A673 (cell line): ENCODE measurements around the gene PGAP3. TPM values are rescaled to one million over a fixed set of nuclear protein-coding genes. Genes with fewer than 3 reads are reported as not detected.

Experiments used
- BruUV-seq: library from RNA; stranded (reverse); fragments of 400-500 nt; replicated peaks from 2 replicates; lab custom pipeline; 2021; lab: Mats Ljungman, UMichigan
- CTCF ChIA-PET: fragments of 300-600 bp; sonication (Branson Sonifier 250); formaldehyde crosslinking; loops from one replicate; lab custom pipeline; 2022; ENCODE audit warnings: antibody characterized with exemption; lab: Charles Lee
- POLR2A ChIA-PET: fragments of 300-600 bp; sonication (Branson Sonifier 250); formaldehyde crosslinking; loops from one replicate; lab custom pipeline; 2022; ENCODE audit warnings: antibody characterized with exemption; ENCODE audit not compliant: low non-redundant PET; lab: Charles Lee
- DNase-seq: peaks from one replicate; pipeline ENCODE4 v3.0.0-alpha.2; 2015; ENCODE audit warnings: low spot score
- H3K27ac ChIP-seq: fragments of 200-600 bp; sonication (generic); 2 replicates; pipeline ENCODE4 v1.5.1; 2016; ENCODE audit warnings: mixed run types, low read depth, mild to moderate bottlenecking, mixed read lengths, antibody characterized with exemption, low read length; ENCODE audit not compliant: poor library complexity, severe bottlenecking
- H3K27me3 ChIP-seq: fragments of 200-600 bp; sonication (generic); replicated peaks from 2 replicates; pipeline ENCODE4 v1.6.1; 2017; ENCODE audit warnings: mixed run types, low read depth, mild to moderate bottlenecking, mixed read lengths, antibody characterized with exemption, low read length; ENCODE audit not compliant: insufficient read depth, poor library complexity
- H3K36me3 ChIP-seq: fragments of 200-600 bp; sonication (generic); 2 replicates; pipeline ENCODE4 v1.6.1; 2016; ENCODE audit warnings: mixed run types, mild to moderate bottlenecking, mixed read lengths, antibody characterized with exemption, low read length; ENCODE audit not compliant: insufficient read depth, poor library complexity, severe bottlenecking
- H3K4me1 ChIP-seq: fragments of 200-600 bp; sonication (generic); 2 replicates; pipeline ENCODE4 v1.6.1; 2017; ENCODE audit warnings: mixed run types, mild to moderate bottlenecking, mixed read lengths, antibody characterized with exemption, low read length; ENCODE audit not compliant: insufficient read depth, poor library complexity, severe bottlenecking
- H3K4me3 ChIP-seq: fragments of 200-600 bp; sonication (generic); 2 replicates; pipeline ENCODE4 v1.5.1; 2016; ENCODE audit warnings: low read depth, mixed run types, mild to moderate bottlenecking, mixed read lengths, low read length; ENCODE audit not compliant: poor library complexity, severe bottlenecking
- H3K9me3 ChIP-seq: fragments of 200-600 bp; sonication (generic); 2 replicates; pipeline ENCODE4 v1.6.1; 2016; ENCODE audit warnings: mixed run types, low read depth, mild to moderate bottlenecking, mixed read lengths, antibody characterized with exemption, low read length; ENCODE audit not compliant: poor library complexity, severe bottlenecking
- EZH2 ChIP-seq: fragments of 200-600 bp; sonication (generic); IDR thresholded peaks from 2 replicates; pipeline ENCODE4 v1.6.1; 2017; ENCODE audit warnings: borderline replicate concordance, low read depth, mild to moderate bottlenecking, mixed read lengths, antibody characterized with exemption, low read length; ENCODE audit not compliant: poor library complexity, severe bottlenecking
- intact Hi-C: fragments of 100-400 bp; cut with micrococcal nuclease; formaldehyde crosslinking; loops from one replicate; pipeline ENCODE4 v1.10.0; 2022; ENCODE audit not compliant: unreplicated experiment
- total RNA-seq: library from RNA; stranded (reverse); gene quantifications from 2 replicates; pipeline ENCODE4 v1.2.3, GENCODE V29; 2021
- TF ChIP-seq, protein P1 (sequence below): fragments of 300-800, 200-600 bp; sonication (generic); conservative IDR thresholded peaks from 2 replicates; pipeline ENCODE4 v1.5.1; 2017; ENCODE audit warnings: low read depth, mild to moderate bottlenecking, antibody characterized with exemption, low read length, moderate library complexity, mixed read lengths

PGAP3 gene
- total RNA-seq, 1 experiment from 2014 or later: 3.6 TPM

DNA sequence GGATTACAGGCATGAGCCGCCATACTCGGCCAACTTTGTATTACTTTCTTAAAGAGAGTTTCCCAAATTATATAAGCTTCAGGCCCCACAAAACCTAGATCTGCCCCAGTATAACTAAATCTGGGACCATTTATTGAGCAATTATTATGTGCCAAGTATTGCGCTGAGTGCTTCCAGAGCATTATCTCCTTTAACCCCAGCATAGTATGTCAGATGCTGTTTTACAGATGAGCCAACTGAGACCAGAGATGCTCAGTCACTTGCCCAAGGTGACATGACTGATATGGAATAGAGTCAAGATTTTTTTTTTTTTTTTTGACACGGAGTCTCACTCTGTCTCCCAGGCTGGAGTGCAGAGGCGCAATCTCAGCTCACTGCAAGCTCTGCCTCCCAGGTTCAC lies 10.1 kb upstream of the PGAP3 start:
- ChIA-PET CTCF (no interaction called here), POLR2A (no interaction called here)
- TF ChIP-seq, protein P1, sequence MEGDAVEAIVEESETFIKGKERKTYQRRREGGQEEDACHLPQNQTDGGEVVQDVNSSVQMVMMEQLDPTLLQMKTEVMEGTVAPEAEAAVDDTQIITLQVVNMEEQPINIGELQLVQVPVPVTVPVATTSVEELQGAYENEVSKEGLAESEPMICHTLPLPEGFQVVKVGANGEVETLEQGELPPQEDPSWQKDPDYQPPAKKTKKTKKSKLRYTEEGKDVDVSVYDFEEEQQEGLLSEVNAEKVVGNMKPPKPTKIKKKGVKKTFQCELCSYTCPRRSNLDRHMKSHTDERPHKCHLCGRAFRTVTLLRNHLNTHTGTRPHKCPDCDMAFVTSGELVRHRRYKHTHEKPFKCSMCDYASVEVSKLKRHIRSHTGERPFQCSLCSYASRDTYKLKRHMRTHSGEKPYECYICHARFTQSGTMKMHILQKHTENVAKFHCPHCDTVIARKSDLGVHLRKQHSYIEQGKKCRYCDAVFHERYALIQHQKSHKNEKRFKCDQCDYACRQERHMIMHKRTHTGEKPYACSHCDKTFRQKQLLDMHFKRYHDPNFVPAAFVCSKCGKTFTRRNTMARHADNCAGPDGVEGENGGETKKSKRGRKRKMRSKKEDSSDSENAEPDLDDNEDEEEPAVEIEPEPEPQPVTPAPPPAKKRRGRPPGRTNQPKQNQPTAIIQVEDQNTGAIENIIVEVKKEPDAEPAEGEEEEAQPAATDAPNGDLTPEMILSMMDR: no peak
- TF ChIP-seq EZH2: no peak
- H3K4me3 ChIP-seq: no peak overlapping the region
- no peaks in the 10 kb centered on the region for H3K27me3 ChIP-seq
- no peak for DNase-seq
- no peaks in the 10 kb centered on the region for H3K9me3 ChIP-seq
- no peaks in the 10 kb centered on the region for H3K4me1 ChIP-seq
- intact Hi-C loops: no loop called here
- no peak overlapping the region for H3K27ac ChIP-seq
- no peaks in the 10 kb centered on the region for H3K36me3 ChIP-seq
- no TSS peak for BruUV-seq

DNA sequence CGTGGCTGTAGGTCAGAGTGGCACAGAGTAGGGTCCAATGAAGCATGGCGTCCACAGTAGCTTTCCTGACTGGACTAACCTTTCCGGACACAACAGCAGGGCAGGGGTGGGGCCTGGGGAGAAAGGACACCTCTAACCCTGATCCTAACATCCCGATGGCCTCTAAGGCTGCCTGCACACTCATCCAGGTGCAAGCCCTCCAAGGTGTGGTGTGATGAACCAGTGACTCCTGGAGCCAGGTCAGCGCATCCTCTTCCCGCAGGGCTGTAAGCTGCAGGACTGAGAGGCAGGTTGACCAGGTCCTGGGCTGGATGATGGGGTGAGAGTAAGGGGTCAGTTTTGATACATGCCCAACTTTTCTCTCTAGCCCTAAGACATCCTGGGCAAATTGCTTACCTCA lies 8.9 kb upstream of the PGAP3 start:
- Histone ChIP-seq H3K27me3 (no peaks in the 10 kb centered on the region), H3K4me1 (no peaks in the 10 kb centered on the region), H3K4me3 (no peak overlapping the region), H3K36me3 (no peaks in the 10 kb centered on the region), H3K9me3 (no peaks in the 10 kb centered on the region), H3K27ac (no peak overlapping the region)
- ChIA-PET POLR2A (no interaction called here), CTCF (no interaction called here)
- intact Hi-C loops: no loop called here
- no peak for DNase-seq
- TF ChIP-seq EZH2: no peak
- TF ChIP-seq, protein P1: no peak
- no TSS peak for BruUV-seq

DNA sequence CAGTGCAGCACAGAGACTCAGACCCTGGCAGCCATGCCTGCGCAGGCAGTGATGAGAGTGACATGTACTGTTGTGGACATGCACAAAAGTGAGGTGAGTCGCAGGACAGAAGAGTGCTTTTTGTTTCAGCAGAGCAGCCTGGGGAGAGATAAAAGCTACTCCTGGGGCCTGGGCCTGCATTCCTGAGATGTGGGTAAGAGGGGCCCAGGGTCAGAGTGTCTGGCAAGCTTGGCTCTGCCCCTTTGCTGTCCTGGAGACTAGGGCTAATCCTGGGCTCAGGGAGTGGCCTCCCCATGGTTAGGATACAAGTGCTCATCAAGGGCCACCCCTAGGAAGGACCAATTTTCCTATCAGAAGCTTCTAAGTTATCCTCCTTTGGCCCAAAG lies 7.2 kb upstream of the PGAP3 start:
- H3K4me1 ChIP-seq: no peaks in the 10 kb centered on the region
- TF ChIP-seq EZH2: no peak
- TF ChIP-seq, protein P1: no peak
- BruUV-seq: no TSS peak
- H3K27ac ChIP-seq: no peak overlapping the region
- H3K27me3 ChIP-seq: no peaks in the 10 kb centered on the region
- H3K9me3 ChIP-seq: no peaks in the 10 kb centered on the region
- intact Hi-C loops: no loop called here
- H3K36me3 ChIP-seq: no peaks in the 10 kb centered on the region
- ChIA-PET POLR2A (no interaction called here), CTCF (no interaction called here)
- no peak overlapping the region for H3K4me3 ChIP-seq
- DNase-seq: no peak
